Panc1 (cell line): ENCODE measurements around the gene SPATA31D4. TPM values are rescaled to one million over a fixed set of nuclear protein-coding genes. Genes with fewer than 3 reads are reported as not detected.

Experiments
- ATAC-seq: fragments of 200-7000 bp; cut with Tn5 transposase; 2 replicates; pipeline ENCODE4 v1.9.1; 2020; ENCODE audit warnings: mild to moderate bottlenecking, moderate library complexity
- BruUV-seq: library from RNA; stranded (reverse); fragments of 400-500 nt; replicated peaks from 2 replicates; lab custom pipeline; 2021; lab: Mats Ljungman, UMichigan
- CTCF ChIA-PET: fragments of 300-600 bp; sonication (Branson Sonifier 250); formaldehyde crosslinking; loops from one replicate; lab custom pipeline; 2022; ENCODE audit warnings: antibody characterized with exemption; lab: Charles Lee
- POLR2A ChIA-PET: fragments of 300-600 bp; sonication (Branson Sonifier 250); formaldehyde crosslinking; loops from one replicate; lab custom pipeline; 2022; ENCODE audit warnings: antibody characterized with exemption; lab: Charles Lee
- DNase-seq: peaks from one replicate; pipeline ENCODE4 v3.0.0-alpha.2; 2010; ENCODE audit warnings: low read depth, low spot score
- H3K27ac ChIP-seq: 2 replicates; pipeline ENCODE4 v1.5.1; 2011; ENCODE audit warnings: mild to moderate bottlenecking, low read length, inconsistent platforms
- H3K27me3 ChIP-seq: fragments of 200-500 bp; sonication (Bioruptor generic); 2 replicates; pipeline ENCODE4 v1.6.0; 2014; ENCODE audit warnings: low read length, inconsistent platforms; ENCODE audit not compliant: control insufficient read depth, insufficient read depth
- H3K36me3 ChIP-seq: fragments of 200-500 bp; sonication (Bioruptor generic); 2 replicates; pipeline ENCODE4 v1.5.1; 2014; ENCODE audit warnings: inconsistent platforms, mild to moderate bottlenecking, low read length, moderate library complexity; ENCODE audit not compliant: control insufficient read depth, insufficient read depth
- H3K4me1 ChIP-seq: 2 replicates; pipeline ENCODE4 v1.5.1; 2011; ENCODE audit warnings: inconsistent platforms, mild to moderate bottlenecking, low read length, moderate library complexity; ENCODE audit not compliant: control insufficient read depth, insufficient read depth
- H3K4me3 ChIP-seq, 2 experiments: 2 replicates each; pipeline ENCODE4 v1.5.1; 2011 to 2012; ENCODE audit warnings: low read depth in 2 of 2, low read length in 2 of 2, mild to moderate bottlenecking in 2 of 2, inconsistent platforms in 1 of 2, moderate library complexity in 1 of 2
- H3K9me3 ChIP-seq: fragments of 200-500 bp; sonication (Bioruptor generic); 2 replicates; pipeline ENCODE4 v1.5.1; 2014; ENCODE audit warnings: low read depth, mild to moderate bottlenecking, inconsistent platforms, low read length, moderate library complexity; ENCODE audit not compliant: control insufficient read depth, insufficient read depth
- CTCF ChIP-seq: fragments of 450-650 bp; IDR thresholded peaks from 2 replicates; pipeline ENCODE4 v1.5.1; 2017; ENCODE audit warnings: mild to moderate bottlenecking
- POLR2AphosphoS5 ChIP-seq: IDR thresholded peaks from 2 replicates; pipeline ENCODE4 v1.6.1; 2012; ENCODE audit warnings: mild to moderate bottlenecking, low read depth, low read length, moderate library complexity
- SIN3A ChIP-seq: IDR thresholded peaks from 2 replicates; pipeline ENCODE4 v1.6.1; 2012; ENCODE audit warnings: low read depth, mild to moderate bottlenecking, low read length, moderate library complexity, borderline replicate concordance; ENCODE audit not compliant: insufficient read depth
- TCF7L2 ChIP-seq: IDR thresholded peaks from 2 replicates; pipeline ENCODE4 v1.6.1; 2011; ENCODE audit warnings: mild to moderate bottlenecking, low read depth, low read length, inconsistent platforms
- in situ Hi-C: cut with HindIII; loops from 2 replicates; pipeline ENCODE4 v1.10.0; 2016; ENCODE audit warnings: low sequenced_read_pairs, low pct_unique_long_range_greater_than_20kb
- intact Hi-C: fragments of 100-400 bp; cut with micrococcal nuclease; formaldehyde crosslinking; loops from one replicate; pipeline ENCODE4 v1.10.0; 2022; ENCODE audit not compliant: unreplicated experiment
- total RNA-seq: library from RNA; stranded (reverse); gene quantifications from one replicate; pipeline ENCODE4 v1.2.1, GENCODE V29; 2021; ENCODE audit not compliant: unreplicated experiment
- TF ChIP-seq, protein P1 (sequence below), 2 experiments: IDR thresholded peaks; 2 replicates each; pipeline ENCODE4 v1.6.1; 2011 to 2012; ENCODE audit warnings: low read depth in 2 of 2, control low read depth in 1 of 2, low read length in 1 of 2, mild to moderate bottlenecking in 1 of 2, moderate library complexity in 1 of 2; ENCODE audit not compliant: insufficient read depth in 1 of 2

The SPATA31D4 gene
- total RNA-seq, 1 experiment from 2014 or later = not detected

DNA sequence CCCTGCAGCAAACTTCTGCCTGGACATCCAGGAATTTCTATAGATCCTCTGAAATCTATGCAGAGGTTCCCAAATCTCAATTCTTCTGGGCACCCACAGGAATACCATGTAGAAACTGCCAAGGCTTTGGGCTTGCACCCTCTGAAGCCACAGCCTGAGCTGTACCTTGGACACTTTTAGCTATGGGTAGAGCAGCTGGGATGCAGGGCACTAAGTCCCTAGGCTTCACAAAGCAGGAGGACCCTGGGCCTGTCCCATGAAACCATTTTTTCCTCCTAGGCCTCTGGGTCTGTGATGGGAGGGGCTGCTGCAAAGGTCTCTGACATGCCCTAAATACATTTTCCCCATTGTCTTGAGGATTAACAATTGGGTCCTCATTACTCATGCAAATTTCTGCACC, 27.4 kb downstream of the SPATA31D4 start:
- H3K9me3 ChIP-seq = no peaks in the 10 kb centered on the region
- H3K4me3 ChIP-seq = no peak overlapping the region
- intact Hi-C loops (no loop called here), in situ Hi-C loops (no loop called here)
- POLR2A ChIA-PET = no interaction called here
- CTCF ChIA-PET = no interaction called here
- no peaks in the 10 kb centered on the region for H3K36me3 ChIP-seq
- no peaks in the 10 kb centered on the region for H3K4me1 ChIP-seq
- no peak for DNase-seq
- TF ChIP-seq, protein P1, sequence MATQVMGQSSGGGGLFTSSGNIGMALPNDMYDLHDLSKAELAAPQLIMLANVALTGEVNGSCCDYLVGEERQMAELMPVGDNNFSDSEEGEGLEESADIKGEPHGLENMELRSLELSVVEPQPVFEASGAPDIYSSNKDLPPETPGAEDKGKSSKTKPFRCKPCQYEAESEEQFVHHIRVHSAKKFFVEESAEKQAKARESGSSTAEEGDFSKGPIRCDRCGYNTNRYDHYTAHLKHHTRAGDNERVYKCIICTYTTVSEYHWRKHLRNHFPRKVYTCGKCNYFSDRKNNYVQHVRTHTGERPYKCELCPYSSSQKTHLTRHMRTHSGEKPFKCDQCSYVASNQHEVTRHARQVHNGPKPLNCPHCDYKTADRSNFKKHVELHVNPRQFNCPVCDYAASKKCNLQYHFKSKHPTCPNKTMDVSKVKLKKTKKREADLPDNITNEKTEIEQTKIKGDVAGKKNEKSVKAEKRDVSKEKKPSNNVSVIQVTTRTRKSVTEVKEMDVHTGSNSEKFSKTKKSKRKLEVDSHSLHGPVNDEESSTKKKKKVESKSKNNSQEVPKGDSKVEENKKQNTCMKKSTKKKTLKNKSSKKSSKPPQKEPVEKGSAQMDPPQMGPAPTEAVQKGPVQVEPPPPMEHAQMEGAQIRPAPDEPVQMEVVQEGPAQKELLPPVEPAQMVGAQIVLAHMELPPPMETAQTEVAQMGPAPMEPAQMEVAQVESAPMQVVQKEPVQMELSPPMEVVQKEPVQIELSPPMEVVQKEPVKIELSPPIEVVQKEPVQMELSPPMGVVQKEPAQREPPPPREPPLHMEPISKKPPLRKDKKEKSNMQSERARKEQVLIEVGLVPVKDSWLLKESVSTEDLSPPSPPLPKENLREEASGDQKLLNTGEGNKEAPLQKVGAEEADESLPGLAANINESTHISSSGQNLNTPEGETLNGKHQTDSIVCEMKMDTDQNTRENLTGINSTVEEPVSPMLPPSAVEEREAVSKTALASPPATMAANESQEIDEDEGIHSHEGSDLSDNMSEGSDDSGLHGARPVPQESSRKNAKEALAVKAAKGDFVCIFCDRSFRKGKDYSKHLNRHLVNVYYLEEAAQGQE (IDR thresholded peaks at IDR 0.05; ENCODE audit: insufficient read depth in 1 of 2, low read depth in 2 of 2, low read length in 1 of 2) = no peak
- TF ChIP-seq CTCF (no peak), SIN3A (no peak), TCF7L2 (no peak), POLR2AphosphoS5 (no peak)
- H3K27ac ChIP-seq = no peak overlapping the region
- no TSS peak for BruUV-seq
- H3K27me3 ChIP-seq = no peaks in the 10 kb centered on the region
- no peak for ATAC-seq

- no TSS peak for BruUV-seq
- intact Hi-C loops = no loop called here
- ATAC-seq = no peak
- Histone ChIP-seq H3K4me3 (no peak overlapping the region), H3K27me3 (no peaks in the 10 kb centered on the region), H3K4me1 (no peaks in the 10 kb centered on the region), H3K9me3 (no peaks in the 10 kb centered on the region), H3K36me3 (no peaks in the 10 kb centered on the region), H3K27ac (no peak overlapping the region)
- ChIA-PET POLR2A (no interaction called here), CTCF (no interaction called here)
- TF ChIP-seq SIN3A (no peak), POLR2AphosphoS5 (no peak), TCF7L2 (no peak), CTCF (no peak)
- TF ChIP-seq, protein P1 (IDR thresholded peaks at IDR 0.05; ENCODE audit: insufficient read depth in 1 of 2, low read depth in 2 of 2, low read length in 1 of 2) = no peak
- DNase-seq = no peak
- in situ Hi-C loops = no loop called here
Observed at GRCh38 chr9:81964218-81965171, 36.3 kb downstream of the SPATA31D4 start.
